NCI-H226 (cell line): ENCODE measurements around the gene SUCLG2.
A peak's percentile ranks its signal among the peaks of the same experiment; 100 is the strongest.

Source experiments
- DNase-seq: peaks from one replicate; pipeline ENCODE4 v3.0.0-alpha.2; 2015

The SUCLG2 gene

GRCh38 chr3:67433109-67433508, 221.3 kb downstream of the SUCLG2 start:
- no peak for DNase-seq

DNA sequence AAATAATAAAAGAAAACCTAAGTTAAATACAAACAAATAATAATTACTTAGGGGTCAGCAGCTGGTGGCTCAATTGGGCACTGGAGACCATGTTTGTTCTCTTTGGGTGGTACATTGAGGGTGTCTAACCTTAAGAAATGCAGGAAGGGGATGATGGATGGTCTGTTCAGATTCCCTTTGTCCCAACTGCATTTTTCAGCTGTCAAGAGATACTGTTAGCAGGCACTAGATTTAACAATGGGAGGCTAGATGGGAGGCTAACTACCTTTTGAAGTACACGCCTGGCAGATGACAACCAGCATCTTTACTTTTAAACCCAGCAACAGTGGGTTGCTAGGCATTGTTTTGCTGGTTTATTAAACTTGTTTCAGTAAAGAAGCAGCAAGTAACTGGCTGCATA, 222.5 kb downstream of the SUCLG2 start:
- no peak for DNase-seq

- no peak for DNase-seq
Observed at GRCh38 chr3:67423722-67424121, 230.7 kb downstream of the SUCLG2 start.

GRCh38 chr3:67421912-67422311, 232.5 kb downstream of the SUCLG2 start:
- DNase-seq: no peak

- no peak for DNase-seq
Observed at GRCh38 chr3:67419779-67420178, 234.6 kb downstream of the SUCLG2 start.

GRCh38 chr3:67419218-67419529, 235.2 kb downstream of the SUCLG2 start:
- DNase-seq: no peak

DNA sequence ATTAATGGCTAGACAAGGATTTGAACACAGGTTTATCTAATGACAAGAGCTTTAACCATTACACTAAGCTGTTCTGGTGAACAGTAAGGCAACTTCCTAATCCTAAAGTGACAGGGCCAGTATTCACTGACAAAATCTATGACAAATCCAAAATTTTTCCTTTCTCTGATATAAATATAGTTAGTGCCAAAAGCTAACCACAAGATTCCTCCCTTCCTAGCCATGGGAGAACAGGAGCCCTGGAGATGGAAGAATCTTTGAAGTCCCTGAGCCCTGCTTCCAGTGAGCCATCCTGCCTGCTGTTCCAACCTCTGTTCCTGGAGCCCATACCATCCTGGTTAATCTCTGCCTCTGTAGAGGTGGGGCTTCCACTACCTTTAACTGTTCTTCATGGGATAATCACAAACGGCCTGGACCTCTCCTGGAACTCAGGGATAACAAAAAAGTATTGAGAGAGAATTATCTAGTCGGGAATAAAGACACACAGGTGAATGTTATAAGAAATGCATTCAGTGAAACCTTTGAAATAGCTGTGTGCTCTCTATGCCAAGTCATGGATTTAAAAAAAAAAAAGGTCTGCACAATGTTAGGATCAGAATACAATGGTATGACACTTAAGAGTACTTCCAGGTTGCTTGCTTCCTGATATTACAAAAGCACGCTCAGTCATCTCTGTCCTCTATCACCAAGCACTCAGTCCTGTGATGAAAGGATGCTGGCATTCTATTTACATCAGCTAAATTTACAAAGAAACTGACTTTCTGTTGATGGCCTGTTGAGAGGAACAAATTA, 235.8 kb downstream of the SUCLG2 start:
- no peak for DNase-seq

DNA sequence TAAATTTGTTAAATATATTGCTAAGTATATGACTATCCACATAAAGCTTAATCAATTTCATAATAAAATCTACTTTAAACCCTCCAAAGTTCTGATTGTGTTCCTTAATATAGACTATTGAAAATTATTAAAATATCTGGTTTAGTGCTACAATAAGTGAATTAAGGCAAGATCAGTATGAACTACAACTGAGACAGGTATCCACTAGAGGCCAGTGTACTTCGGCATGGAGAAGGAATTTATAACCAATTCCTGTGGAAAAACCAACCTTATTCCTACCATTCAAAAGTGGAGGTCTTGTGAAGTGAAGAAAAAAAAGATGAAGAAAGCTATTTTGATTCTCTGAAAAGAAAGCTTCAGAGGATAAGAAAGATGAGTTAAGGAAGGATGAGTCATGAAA, 237.7 kb downstream of the SUCLG2 start:
- DNase-seq: no peak

DNA sequence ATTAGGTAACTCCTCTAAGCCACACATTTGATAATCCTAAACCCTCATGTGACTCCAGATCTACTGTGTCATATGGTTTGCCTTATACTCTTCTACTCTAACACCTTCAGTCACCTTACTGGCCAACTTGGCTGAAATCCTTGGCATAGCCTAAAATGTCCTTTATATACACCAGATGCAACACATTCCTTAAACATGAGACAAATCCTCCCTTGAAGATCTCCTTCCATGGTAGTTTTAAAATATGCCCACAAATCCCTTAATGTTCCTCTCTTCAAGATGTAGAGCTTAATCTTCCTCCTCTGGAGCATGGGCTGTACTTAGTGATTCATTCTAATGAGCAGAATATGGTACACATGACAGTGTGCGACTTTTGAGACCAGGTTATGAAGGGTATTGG, 238.9 kb downstream of the SUCLG2 start:
- DNase-seq: peak; percentile 10

DNA sequence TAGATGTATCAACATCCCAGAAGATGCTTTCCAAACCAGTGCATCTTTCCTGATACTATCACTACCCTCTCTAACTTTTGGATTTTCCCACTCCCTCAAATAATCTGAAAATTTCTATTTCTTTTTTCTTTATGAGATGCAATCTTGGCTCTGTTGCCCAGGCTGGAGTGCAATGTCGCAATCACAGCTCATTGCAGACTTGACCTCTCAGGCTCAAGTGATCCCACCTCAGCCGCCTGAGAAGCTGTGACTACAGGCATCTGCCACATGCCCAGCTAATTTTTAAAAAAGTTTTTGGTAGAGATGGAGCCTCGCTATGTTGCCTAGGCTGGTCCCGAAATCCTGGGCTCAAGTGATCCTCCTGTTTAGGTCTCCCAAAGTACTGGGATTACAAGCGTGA, 239.7 kb downstream of the SUCLG2 start:
- no peak for DNase-seq

- no peak for DNase-seq
Observed at GRCh38 chr3:67405193-67405592, 249.2 kb downstream of the SUCLG2 start.

- no peak for DNase-seq
Observed at GRCh38 chr3:67402873-67403272, 251.5 kb downstream of the SUCLG2 start.

DNA sequence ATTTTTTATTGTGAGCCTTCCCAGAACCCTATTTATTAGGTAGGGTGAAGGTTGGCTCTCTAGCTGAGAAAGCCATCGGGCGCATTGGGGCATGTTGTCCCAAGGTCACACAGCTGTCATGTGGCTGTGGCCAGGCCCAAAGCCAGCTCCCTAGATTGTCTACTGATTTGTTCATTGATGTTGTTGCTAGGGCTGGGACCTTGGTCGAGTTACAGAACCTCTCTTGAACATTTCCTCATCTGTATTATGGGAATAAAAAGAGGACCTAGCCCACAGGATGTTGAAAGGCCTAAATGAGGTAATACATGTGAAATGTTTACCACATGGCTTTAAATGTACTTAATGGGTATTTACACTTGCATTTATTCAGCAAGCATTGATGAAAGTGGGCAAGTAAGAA, 252.5 kb downstream of the SUCLG2 start:
- no peak for DNase-seq

GRCh38 chr3:67400476-67400875, 253.9 kb downstream of the SUCLG2 start:
- no peak for DNase-seq

DNA sequence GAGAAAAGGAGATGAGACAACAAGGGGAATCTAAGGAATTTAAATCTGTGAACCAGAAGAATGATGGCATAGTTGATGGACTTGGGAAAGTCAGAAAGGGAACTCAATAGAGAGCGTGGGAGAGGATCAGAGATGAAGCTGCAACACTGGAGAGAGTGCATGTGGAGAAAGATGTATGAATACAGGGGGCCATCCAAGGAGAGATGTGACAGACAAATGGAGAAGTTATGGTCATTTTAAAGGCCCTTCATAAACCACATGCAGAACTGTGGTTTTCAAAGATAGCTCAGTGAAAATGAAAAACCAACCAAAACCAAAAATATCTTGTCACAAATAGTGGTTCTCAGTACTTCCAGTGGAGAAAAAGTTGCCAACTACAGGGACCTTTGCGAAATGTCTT, 265.2 kb downstream of the SUCLG2 start:
- DNase-seq: no peak

GRCh38 chr3:67388738-67389137, 265.7 kb downstream of the SUCLG2 start:
- DNase-seq: no peak

GRCh38 chr3:67386451-67386850, 268.0 kb downstream of the SUCLG2 start:
- no peak for DNase-seq

DNA sequence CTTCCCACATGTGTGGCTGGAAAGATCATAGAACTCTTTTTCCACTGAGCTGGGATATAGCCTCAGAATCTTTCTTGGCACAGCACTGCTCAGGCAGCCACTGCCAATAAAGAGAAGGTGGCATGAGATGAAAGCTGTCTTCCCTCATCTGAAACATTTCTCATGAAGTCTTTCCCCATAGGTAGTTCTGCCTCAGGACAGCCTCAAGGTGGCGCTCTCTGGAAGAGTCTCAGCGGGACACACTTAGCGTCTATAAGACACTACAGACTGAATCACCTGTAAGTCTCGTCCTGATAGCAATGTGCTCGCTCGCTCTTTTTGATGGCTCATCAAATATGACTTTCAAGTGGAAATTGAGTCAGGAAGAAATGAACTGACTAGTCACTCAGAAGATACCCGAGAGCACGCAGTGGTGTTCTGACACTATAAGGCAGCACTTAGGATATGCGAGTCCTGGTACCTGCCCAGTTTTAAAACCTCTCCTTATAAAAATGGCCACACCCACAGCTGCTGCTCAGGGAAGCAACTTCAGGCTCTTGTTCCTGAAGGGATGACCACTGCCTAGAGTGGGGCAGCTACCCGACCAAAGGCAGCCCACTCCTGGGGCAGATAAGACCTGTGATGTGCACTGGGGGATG, 269.5 kb downstream of the SUCLG2 start:
- DNase-seq: no peak

DNA sequence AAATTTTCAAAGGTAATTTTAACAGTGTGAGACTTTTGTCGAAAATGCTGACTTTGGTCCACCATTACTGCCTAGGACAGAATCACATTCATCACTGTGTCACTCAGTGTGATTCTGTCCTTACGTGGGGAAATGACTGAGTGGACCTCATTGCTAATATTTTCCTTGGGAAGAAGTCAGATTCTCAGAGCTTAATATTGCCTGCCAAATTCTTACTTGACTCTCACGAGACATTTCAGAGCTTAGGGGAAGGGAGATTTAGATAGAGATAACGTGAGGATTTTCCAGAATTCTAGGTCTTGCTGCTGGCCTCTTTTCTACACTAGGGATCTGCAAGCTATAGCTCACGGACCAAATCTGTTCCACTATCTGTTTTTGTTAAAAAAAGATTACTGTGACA, 270.4 kb downstream of the SUCLG2 start:
- DNase-seq: no peak

DNA sequence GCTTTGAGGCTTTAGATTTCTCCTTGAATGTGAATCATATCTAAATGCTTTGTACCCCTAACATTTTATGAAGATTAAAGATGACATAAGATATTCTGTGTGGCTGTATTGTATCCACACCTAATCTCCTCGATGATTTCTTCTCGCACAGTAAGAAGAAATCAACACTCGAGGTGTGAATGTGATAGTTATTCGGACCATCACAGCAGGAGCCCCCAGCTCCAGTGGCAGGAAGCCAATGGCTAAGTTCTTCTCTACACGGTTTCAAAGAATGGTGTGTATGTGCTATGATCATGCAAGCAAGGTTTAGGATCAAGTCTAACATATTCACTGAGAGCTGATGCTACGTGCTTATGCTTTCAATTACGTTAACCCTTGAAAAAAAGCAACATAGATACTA, 271.0 kb downstream of the SUCLG2 start:
- DNase-seq: no peak

DNA sequence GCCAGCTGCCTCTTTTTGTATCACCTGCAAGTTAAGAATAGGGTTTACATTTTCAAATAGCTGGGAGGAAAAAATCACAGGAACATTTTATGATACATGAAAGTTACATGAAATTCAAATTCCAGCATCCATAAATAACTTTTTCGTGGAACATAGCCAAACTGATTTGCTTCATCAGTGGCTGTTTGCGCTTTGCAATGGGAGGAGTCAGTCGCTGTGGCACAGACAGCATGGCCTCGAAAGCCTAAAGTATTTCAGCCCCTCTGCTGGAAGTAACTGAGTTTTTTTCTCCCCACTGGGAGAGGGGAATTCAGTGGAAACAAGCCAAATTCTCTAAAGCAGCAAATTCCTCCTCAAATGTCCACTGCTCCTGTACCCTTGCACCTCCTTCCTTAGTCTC, 271.9 kb downstream of the SUCLG2 start:
- no peak for DNase-seq

- DNase-seq: no peak
Observed at GRCh38 chr3:67381667-67382272, 272.6 kb downstream of the SUCLG2 start.

- DNase-seq: no peak
Observed at GRCh38 chr3:67380118-67380517, 274.3 kb downstream of the SUCLG2 start.

DNA sequence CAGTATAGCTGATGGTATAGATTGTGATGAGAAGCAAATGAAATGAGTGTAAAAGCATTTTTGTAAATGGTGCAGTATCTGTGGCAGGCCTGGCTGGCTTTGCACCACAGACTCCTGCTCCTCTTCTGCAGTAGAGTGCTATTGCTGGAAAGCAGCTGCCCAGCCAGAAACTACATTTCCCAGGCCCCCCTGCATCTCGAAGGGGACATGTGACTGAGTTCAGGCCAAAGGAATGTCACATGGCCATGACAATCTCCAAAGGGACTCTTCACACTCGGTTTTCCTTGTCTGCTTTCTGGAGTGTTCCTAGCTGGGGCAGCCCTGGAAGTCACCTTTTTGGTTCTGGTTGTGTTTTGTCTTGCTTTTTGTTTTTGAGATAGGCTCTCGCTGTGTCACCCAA, 277.1 kb downstream of the SUCLG2 start:
- no peak for DNase-seq

DNA sequence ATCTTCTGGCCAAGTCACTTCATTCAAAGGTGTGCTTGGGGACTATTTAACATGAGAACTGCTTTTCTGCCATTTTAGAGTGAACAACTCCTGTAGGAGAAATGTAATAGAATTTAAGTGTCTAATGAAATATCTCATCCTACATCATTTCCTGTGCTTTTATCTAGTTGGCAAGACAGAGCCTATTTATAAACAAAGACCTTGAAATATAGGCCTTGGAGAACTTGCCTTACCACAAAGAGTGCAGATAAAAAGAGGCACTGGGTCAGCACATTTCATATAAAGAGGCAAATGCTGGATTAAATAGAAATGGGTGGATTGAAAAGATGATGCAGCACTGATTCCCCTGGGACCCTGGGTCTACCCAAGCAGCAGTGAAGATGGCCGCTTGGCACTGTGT, 278.0 kb downstream of the SUCLG2 start:
- no peak for DNase-seq
